Subcutaneous adipose tissue (tissue), 4 donors: ENCODE results near the gene SRGAP3. TPM values are rescaled to one million over a fixed set of nuclear protein-coding genes. Genes with fewer than 3 reads are reported as not detected.

Experiments used
- CTCF ChIP-seq: fragments of 450-650 bp; IDR thresholded peaks from one replicate; pipeline ENCODE4 v1.5.1; 2016; ENCODE audit warnings: low read depth, mild to moderate bottlenecking, control low read depth, antibody characterized with exemption, moderate library complexity
- total RNA-seq, 4 donors: library from RNA; depleted of rRNA; stranded (reverse); fragments of >200 nt; gene quantifications; one replicate each; pipeline ENCODE4 v1.1.0, GENCODE V29; 2016

Gene SRGAP3
- total RNA-seq, 4 donors from 2014 or later, result 1.6 to 14.1 (median 8.9) TPM

GRCh38 chr3:9135526-9135925, 113.9 kb downstream of the SRGAP3 start:
- no peak for TF ChIP-seq CTCF

GRCh38 chr3:9133656-9134055, 115.8 kb downstream of the SRGAP3 start:
- TF ChIP-seq CTCF, result no peak

GRCh38 chr3:9130345-9131305, 118.8 kb downstream of the SRGAP3 start:
- no peak for TF ChIP-seq CTCF

- no peak for TF ChIP-seq CTCF
Observed at GRCh38 chr3:9129365-9129764, 120.1 kb downstream of the SRGAP3 start.

GRCh38 chr3:9125278-9125951, 124.0 kb downstream of the SRGAP3 start:
- TF ChIP-seq CTCF, result no peak

- no peak for TF ChIP-seq CTCF
Observed at GRCh38 chr3:9124730-9125129, 124.7 kb downstream of the SRGAP3 start.

- no peak for TF ChIP-seq CTCF
Observed at GRCh38 chr3:9123840-9124239, 125.6 kb downstream of the SRGAP3 start.
